SK-N-SH treated with all-trans-retinoic acid at 6 μM for 48 hours (cell line): ENCODE measurements around the gene CYLD.

Experiments
- BACH2 ChIP-seq: fragments of 250-450 bp; sonication (Bioruptor Pico); IDR thresholded peaks from 2 replicates; pipeline ENCODE4 v1.9.0; 2021; ENCODE audit warnings: mild to moderate bottlenecking, borderline replicate concordance
- ISL1 ChIP-seq: fragments of 250-450 bp; sonication (Bioruptor Pico); IDR thresholded peaks from 2 replicates; pipeline ENCODE4 v2.1.2; 2022; ENCODE audit warnings: mild to moderate bottlenecking, moderate library complexity
- OSR1 ChIP-seq: fragments of 250-450 bp; sonication (Bioruptor Pico); IDR thresholded peaks from 2 replicates; pipeline ENCODE4 v1.8.0; 2022; ENCODE audit warnings: moderate library complexity, mild to moderate bottlenecking, inconsistent platforms
- ZFP3 ChIP-seq: fragments of 250-450 bp; sonication (Bioruptor Pico); IDR thresholded peaks from 2 replicates; pipeline ENCODE4 v1.5.0; 2020; ENCODE audit warnings: mild to moderate bottlenecking, moderate library complexity
- ZNF565 ChIP-seq: fragments of 450-650 bp; formaldehyde crosslinking; conservative IDR thresholded peaks from 2 replicates; pipeline ENCODE4 v1.5.0; 2020; ENCODE audit warnings: low read depth, mild to moderate bottlenecking, moderate library complexity

GRCh38 chr16:50822671-50823070, 80.8 kb downstream of the CYLD start:
- TF ChIP-seq ZFP3 (no peak), OSR1 (CRISPR knock-in tag) (no peak), ISL1 (CRISPR knock-in tag) (no peak), ZNF565 (CRISPR knock-in tag) (no peak), BACH2 (no peak)
